Kidney epithelial cell (primary cell): ENCODE data around the gene TFF2. TPM values are rescaled to one million over a fixed set of nuclear protein-coding genes. Genes with fewer than 3 reads are reported as not detected.

Source experiments
- DNase-seq: peaks from one replicate; pipeline ENCODE4 v3.0.0-alpha.2; 2010; ENCODE audit warnings: low read depth
- H3K27me3 ChIP-seq: 2 replicates; pipeline ENCODE4 v1.6.0; 2011; ENCODE audit warnings: low read length; ENCODE audit not compliant: control insufficient read depth, insufficient read depth
- H3K36me3 ChIP-seq: 2 replicates; pipeline ENCODE4 v1.5.1; 2011; ENCODE audit warnings: low read length; ENCODE audit not compliant: control insufficient read depth, insufficient read depth
- H3K4me3 ChIP-seq: 2 replicates; pipeline ENCODE4 v1.5.1; 2011; ENCODE audit warnings: low read depth, mild to moderate bottlenecking, control low read depth, low read length
- CTCF ChIP-seq: IDR thresholded peaks from 2 replicates; pipeline ENCODE4 v1.5.1; 2011; ENCODE audit warnings: mild to moderate bottlenecking, moderate library complexity, low read length, control low read depth, inconsistent platforms; ENCODE audit not compliant: insufficient read depth, poor library complexity, severe bottlenecking
- total RNA-seq: library from RNA; depleted of rRNA; stranded (reverse); fragments of >200 nt; gene quantifications from 2 replicates; pipeline ENCODE4 v1.2.3, GENCODE V29; 2015

Gene TFF2
- total RNA-seq, 1 donor from 2014 or later = not detected

- Histone ChIP-seq H3K27me3 (peaks cover 30% of the 10 kb centered on the region), H3K36me3 (no peaks in the 10 kb centered on the region), H3K4me3 (no peak overlapping the region)
- DNase-seq = no peak
- TF ChIP-seq CTCF = no peak
Measured at GRCh38 chr21:42373908-42374455, 23.2 kb upstream of the TFF2 start.

GRCh38 chr21:42373196-42373907, 22.6 kb upstream of the TFF2 start:
- H3K4me3 ChIP-seq = no peak overlapping the region
- H3K27me3 ChIP-seq = peaks cover 30% of the 10 kb centered on the region
- TF ChIP-seq CTCF = no peak
- DNase-seq = no peak
- no peaks in the 10 kb centered on the region for H3K36me3 ChIP-seq

- no peak for DNase-seq
- peaks cover 27% of the 10 kb centered on the region for H3K27me3 ChIP-seq
- TF ChIP-seq CTCF = no peak
- no peaks in the 10 kb centered on the region for H3K36me3 ChIP-seq
- H3K4me3 ChIP-seq = no peak overlapping the region
Measured at GRCh38 chr21:42370894-42371654, 20.3 kb upstream of the TFF2 start.

GRCh38 chr21:42369821-42370220, 19.0 kb upstream of the TFF2 start:
- H3K27me3 ChIP-seq = peaks cover 16% of the 10 kb centered on the region
- no peak for DNase-seq
- no peak overlapping the region for H3K4me3 ChIP-seq
- TF ChIP-seq CTCF = no peak
- no peaks in the 10 kb centered on the region for H3K36me3 ChIP-seq

GRCh38 chr21:42367367-42368165, 16.8 kb upstream of the TFF2 start:
- TF ChIP-seq CTCF = no peak
- H3K27me3 ChIP-seq = peaks cover 15% of the 10 kb centered on the region
- DNase-seq = no peak
- H3K36me3 ChIP-seq = no peaks in the 10 kb centered on the region
- no peak overlapping the region for H3K4me3 ChIP-seq
